ENCODE measurements around the gene KCNJ16. TPM values are rescaled to one million over a fixed set of nuclear protein-coding genes. Genes with fewer than 3 reads are reported as not detected.

KCNJ16 gene
- total RNA-seq, 4 donors from 2014 or later, result 296 to 403 (median 324) TPM

DNA sequence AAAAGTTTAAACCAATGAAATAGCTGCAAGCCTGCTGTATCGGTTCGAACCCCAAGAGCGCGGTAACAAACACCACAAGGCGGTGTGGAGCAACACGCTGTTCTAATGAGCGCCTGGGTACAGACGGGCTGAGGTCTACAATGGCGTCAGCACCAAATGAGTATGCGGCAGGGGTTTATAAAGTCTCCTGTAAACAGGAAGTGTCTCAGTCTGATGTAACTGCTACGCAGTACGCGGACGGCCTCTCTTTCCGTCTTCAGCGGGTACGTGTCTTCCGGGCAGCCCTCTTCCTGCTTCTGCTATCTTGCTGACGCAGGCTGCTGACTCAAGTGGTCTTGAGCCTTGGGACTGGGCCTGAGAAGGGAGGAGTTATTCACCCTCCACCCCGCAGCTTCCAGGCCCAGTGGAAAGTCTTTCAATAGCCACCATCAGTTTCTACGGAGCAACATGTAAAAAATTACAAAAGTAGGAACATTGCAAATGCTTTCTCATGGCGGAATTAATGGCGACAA, 53.8 kb downstream of the KCNJ16 start:
- DNase-seq, result no peak
- TF ChIP-seq POLR2A (IDR thresholded peaks at IDR 0.05), result no peak
- no peaks in the 10 kb centered on the region for H3K9me3 ChIP-seq
- 96 to 97% methylated on average over 21 to 23 of the region's 23 CpGs for WGBS, 2 donors
- H3K36me3 ChIP-seq, result peaks cover 9 to 15% of the 10 kb centered on the region in 2 donors
- peaks cover 0 to 7% of the 10 kb centered on the region in 2 donors for H3K4me1 ChIP-seq
- no peak overlapping the region for H3K27ac ChIP-seq
- no peaks in the 10 kb centered on the region for H3K27me3 ChIP-seq
- intact Hi-C loops (cut with DNase I), result no loop called here
- H3K4me3 ChIP-seq (replicated peaks in 1 of 3), result no peak overlapping the region

GRCh38 chr17:70130289-70130688, 55.3 kb downstream of the KCNJ16 start:
- Histone ChIP-seq H3K27ac (no peak overlapping the region), H3K4me1 (peaks cover 0 to 10% of the 10 kb centered on the region in 2 donors), H3K36me3 (peaks cover 9 to 15% of the 10 kb centered on the region in 2 donors), H3K4me3 (replicated peaks in 1 of 3) (no peak overlapping the region), H3K9me3 (no peaks in the 10 kb centered on the region), H3K27me3 (no peaks in the 10 kb centered on the region)
- WGBS, 2 donors, result 80 to 83% methylated on average over 3 of the region's 3 CpGs
- DNase-seq, result no peak
- TF ChIP-seq CTCF (IDR thresholded peaks at IDR 0.05), result no peak
- TF ChIP-seq POLR2A (IDR thresholded peaks at IDR 0.05), result no peak
- intact Hi-C loops (cut with DNase I), result no loop called here

GRCh38 chr17:70132505-70132904, 57.5 kb downstream of the KCNJ16 start:
- intact Hi-C loops (cut with DNase I), result no loop called here
- no peak for DNase-seq
- Histone ChIP-seq H3K9me3 (no peaks in the 10 kb centered on the region), H3K36me3 (peaks cover 9 to 15% of the 10 kb centered on the region in 2 donors), H3K4me1 (peaks cover 17 to 28% of the 10 kb centered on the region in 2 donors), H3K4me3 (replicated peaks in 1 of 3) (no peak overlapping the region), H3K27me3 (no peaks in the 10 kb centered on the region), H3K27ac (no peak overlapping the region)
- no peak for TF ChIP-seq CTCF (IDR thresholded peaks at IDR 0.05)
- no peak for TF ChIP-seq POLR2A (IDR thresholded peaks at IDR 0.05)
- WGBS, 2 donors, result 96 to 97% methylated on average over 11 of the region's 11 CpGs

- Histone ChIP-seq H3K9me3 (no peaks in the 10 kb centered on the region), H3K4me3 (replicated peaks in 1 of 3) (no peak overlapping the region), H3K27ac (peak overlapping the region in 1 of 3 donors; percentile 24), H3K27me3 (no peaks in the 10 kb centered on the region), H3K36me3 (peaks cover 9 to 15% of the 10 kb centered on the region in 2 donors), H3K4me1 (peaks cover 21 to 40% of the 10 kb centered on the region in 2 donors)
- WGBS, 2 donors, result 78 to 90% methylated on average over 8 of the region's 8 CpGs
- no peak for DNase-seq
- intact Hi-C loops (cut with DNase I), result no loop called here
- TF ChIP-seq POLR2A (IDR thresholded peaks at IDR 0.05), result no peak
- TF ChIP-seq CTCF (IDR thresholded peaks at IDR 0.05), result no peak
Observed at GRCh38 chr17:70134042-70134441, 59.0 kb downstream of the KCNJ16 start.

GRCh38 chr17:70134777-70135176, 59.8 kb downstream of the KCNJ16 start:
- no peak overlapping the region for H3K4me3 ChIP-seq (replicated peaks in 1 of 3)
- H3K4me1 ChIP-seq, result peaks cover 21 to 47% of the 10 kb centered on the region in 2 donors
- H3K27ac ChIP-seq, result no peak overlapping the region
- TF ChIP-seq POLR2A (IDR thresholded peaks at IDR 0.05) (no peak), CTCF (IDR thresholded peaks at IDR 0.05) (no peak)
- H3K36me3 ChIP-seq, result peaks cover 9 to 15% of the 10 kb centered on the region in 2 donors
- H3K27me3 ChIP-seq, result no peaks in the 10 kb centered on the region
- no peak for DNase-seq
- intact Hi-C loops (cut with DNase I), result no loop called here
- no peaks in the 10 kb centered on the region for H3K9me3 ChIP-seq
- 97 to 98% methylated on average over 1 of the region's 1 CpG for WGBS, 2 donors
